ENCODE results near the gene IFT22. TPM values are rescaled to one million over a fixed set of nuclear protein-coding genes. Genes with fewer than 3 reads are reported as not detected.
"Not testable (repeated sequence)": the region's sequence is repeated elsewhere in the genome, so short reads cannot be mapped to it uniquely, and the experiment has no call there.

Gene IFT22
- total and polyA plus RNA-seq, 12 donors: 11.3 to 44.1 (median 32.5) TPM

GRCh38 chr7:101288439-101288838 lies 33.2 kb downstream of the IFT22 start:
- intact Hi-C loops (cut with DNase I): loop anchor here in 4 of 10 donors (10.0 kb wide), 3 partner anchors 94 to 394 kb away; partner anchors contain the start of gene ACHE (in 1 of the 4)
- TF ChIP-seq CTCF (IDR thresholded peaks at IDR 0.05): no peak

GRCh38 chr7:101287032-101287431 lies 34.6 kb downstream of the IFT22 start:
- H3K27me3 ChIP-seq: peaks cover 0 to 39% (median 16%) of the 10 kb centered on the region in 7 donors
- no peak for ATAC-seq
- intact Hi-C loops (cut with DNase I): loop anchor here in 4 of 10 donors (10.0 kb wide), 3 partner anchors 92 to 392 kb away; partner anchors contain the start of gene ACHE (in 1 of the 4)
- no peak for DNase-seq
- H3K9me3 ChIP-seq: no peaks in the 10 kb centered on the region
- no peak overlapping the region for H3K4me3 ChIP-seq
- TF ChIP-seq CTCF (IDR thresholded peaks at IDR 0.05): no peak
- WGBS, 2 donors: 58 to 64% methylated on average over 6 of the region's 6 CpGs
- H3K27ac ChIP-seq: no peak overlapping the region
- H3K4me1 ChIP-seq: peaks cover 0 to 4% (median 0%) of the 10 kb centered on the region in 9 donors
- H3K36me3 ChIP-seq: no peaks in the 10 kb centered on the region

More at GRCh38 chr7:101288439-101288838, 33.2 kb downstream of the IFT22 start:
- Histone ChIP-seq H3K27me3 (peaks cover 0 to 49% (median 30%) of the 10 kb centered on the region in 7 donors), H3K4me1 (no peaks in the 10 kb centered on the region), H3K4me3 (no peak overlapping the region), H3K9me3 (no peaks in the 10 kb centered on the region), H3K36me3 (no peaks in the 10 kb centered on the region), H3K27ac (no peak overlapping the region)
- WGBS, 2 donors: 92% methylated on average over 3 of the region's 3 CpGs
- DNase-seq: no peak
- ATAC-seq: no peak

- WGBS, 2 donors: 59 to 66% methylated on average over 3 of the region's 3 CpGs
- intact Hi-C loops (cut with DNase I): loop anchor here in 4 of 10 donors (10.0 kb wide), 3 partner anchors 91 to 391 kb away; partner anchors contain the start of gene ACHE (in 1 of the 4)
- DNase-seq: peak; percentile 46 to 61
These were observed 35.7 kb downstream of the IFT22 start for GRCh38 chr7:101285880-101286279.

GRCh38 chr7:101285171-101285570 lies 36.4 kb downstream of the IFT22 start:
- intact Hi-C loops (cut with DNase I): loop anchor here in 4 of 10 donors (10.0 kb wide), 3 partner anchors 90 to 390 kb away; partner anchors contain the start of gene ACHE (in 1 of the 4)
- H3K27ac ChIP-seq: no peak overlapping the region
- peaks cover 0 to 4% (median 0%) of the 10 kb centered on the region in 9 donors for H3K4me1 ChIP-seq
- DNase-seq: no peak
- no peak overlapping the region for H3K4me3 ChIP-seq
- 75 to 83% methylated on average over 9 of the region's 9 CpGs for WGBS, 2 donors
- no peaks in the 10 kb centered on the region for H3K9me3 ChIP-seq
- ATAC-seq: no peak
- H3K36me3 ChIP-seq: no peaks in the 10 kb centered on the region
- H3K27me3 ChIP-seq: peaks cover 0 to 31% (median 4%) of the 10 kb centered on the region in 7 donors
- TF ChIP-seq CTCF (IDR thresholded peaks at IDR 0.05): no peak

More at GRCh38 chr7:101285880-101286279, 35.7 kb downstream of the IFT22 start:
- H3K9me3 ChIP-seq, H3K4me1 ChIP-seq, H3K27ac ChIP-seq, H3K4me3 ChIP-seq, H3K36me3 ChIP-seq: not testable (repeated sequence)
- peaks cover 0 to 33% (median 7%) of the 10 kb centered on the region in 7 donors for H3K27me3 ChIP-seq
- ATAC-seq: peak; percentile 40 to 81 (median 70)

- intact Hi-C loops (cut with DNase I): loop anchor here in 7 of 10 donors (5.0 to 10.0 kb wide), 5 partner anchors 86 to 386 kb away; partner anchors contain the start of gene ACHE (in 1 of the 7)
- not testable (repeated sequence) for H3K9me3 ChIP-seq, H3K4me3 ChIP-seq, H3K27ac ChIP-seq, H3K36me3 ChIP-seq, H3K4me1 ChIP-seq, DNase-seq, ATAC-seq
- peaks cover 0 to 50% (median 25%) of the 10 kb centered on the region in 7 donors for H3K27me3 ChIP-seq
- WGBS, 2 donors: 86 to 87% methylated on average over 8 of the region's 8 CpGs
These were observed 40.7 kb downstream of the IFT22 start for GRCh38 chr7:101280912-101281311.

Data from heart right ventricle (tissue), 16 donors.